Ascending aorta (tissue), 2 donors: ENCODE data around the gene BBOF1. TPM values are rescaled to one million over a fixed set of nuclear protein-coding genes. Genes with fewer than 3 reads are reported as not detected.
"Not testable (repeated sequence)": the region's sequence is repeated elsewhere in the genome, so short reads cannot be mapped to it uniquely, and the experiment has no call there.

Experiments
- DNase-seq, 2 donors: peaks; one replicate each; pipeline ENCODE4 v3.0.0-alpha.2; 2019; ENCODE audit warnings: low spot score in 2 of 2
- H3K27ac ChIP-seq, 2 donors: fragments of 200-600 bp; sonication (generic); one replicate each; pipeline ENCODE4 v1.5.1; 2016 to 2017; ENCODE audit warnings: mild to moderate bottlenecking in 1 of 2
- H3K27me3 ChIP-seq: fragments of 200-600 bp; sonication (generic); one replicate; pipeline ENCODE4 v1.5.1; 2017
- H3K36me3 ChIP-seq, 2 donors: fragments of 200-600 bp; sonication (generic); one replicate each; pipeline ENCODE4 v1.5.1; 2016
- H3K4me1 ChIP-seq, 2 donors: fragments of 200-600 bp; sonication (generic); one replicate each; pipeline ENCODE4 v1.5.1; 2016 to 2017; ENCODE audit warnings: mild to moderate bottlenecking in 1 of 2
- H3K4me3 ChIP-seq, 2 donors: fragments of 200-600 bp; sonication (generic); one replicate each; pipeline ENCODE4 v1.5.1; 2016 to 2017; ENCODE audit warnings: mild to moderate bottlenecking in 1 of 2
- H3K9me3 ChIP-seq, 2 donors: fragments of 200-600 bp; sonication (generic); one replicate each; pipeline ENCODE4 v1.5.1; 2016
- CTCF ChIP-seq, 3 experiments: fragments of 200-600 bp in 2 of 3; fragments of 450-650 bp in 1 of 3; sonication (generic) in 2 of 3; IDR thresholded peaks; one replicate each; pipeline ENCODE4 v1.5.1; 2016 to 2019; ENCODE audit warnings: antibody characterized with exemption in 3 of 3, mild to moderate bottlenecking in 1 of 3, moderate library complexity in 1 of 3
- intact Hi-C: fragments of 100-400 bp; cut with DNase I; formaldehyde crosslinking; loops from one replicate; pipeline ENCODE4 v1.15.1; 2023
- total RNA-seq: library from RNA; depleted of rRNA; stranded (reverse); fragments of >200 nt; gene quantifications from one replicate; pipeline ENCODE4 v1.1.0, GENCODE V29; 2016

Gene BBOF1
- total RNA-seq: 16.2 TPM

GRCh38 chr14:74018586-74019407 lies at the start of gene BBOF1, which contains the start of gene ENTPD5:
Gene BBOF1 (plus strand): TSS chr14:74019349. CDS start chr14:74019479, 130 bp downstream.
Gene ENTPD5 (minus strand): TSS chr14:74019288. CDS start chr14:73988102, 31,186 bp downstream.
- H3K9me3 ChIP-seq: no peaks in the 10 kb centered on the region
- intact Hi-C loops: loop anchor here (1.0 to 10.0 kb wide), 4 partner anchors 66 to 304 kb away; partner anchors contain the start of genes ALDH6A1, COQ6, FAM161B and LIN52

GRCh38 chr14:73973497-73973896 lies 45.7 kb upstream of the BBOF1 start:
- DNase-seq: no peak
- Histone ChIP-seq H3K4me3 (no peak overlapping the region), H3K36me3 (peaks cover 24 to 29% of the 10 kb centered on the region in 2 donors), H3K27me3 (no peaks in the 10 kb centered on the region), H3K4me1 (no peaks in the 10 kb centered on the region), H3K9me3 (no peaks in the 10 kb centered on the region), H3K27ac (no peak overlapping the region)
- no peak for TF ChIP-seq CTCF (IDR thresholded peaks at IDR 0.05)
- intact Hi-C loops: no loop called here

More at GRCh38 chr14:74018586-74019407, at the start of gene BBOF1, which contains the start of gene ENTPD5:
- peak within 1 kb of the TSS; percentile 82 to 97 for H3K4me3 ChIP-seq
- H3K4me1 ChIP-seq: peaks cover 2 to 7% of the 10 kb centered on the region in 2 donors
- peak; percentile 31 to 92 for DNase-seq
- peak within 1 kb of the TSS; percentile 95 to 99 for H3K27ac ChIP-seq
- no peaks in the 10 kb centered on the region for H3K36me3 ChIP-seq
- H3K27me3 ChIP-seq: no peaks in the 10 kb centered on the region
- no peak for TF ChIP-seq CTCF (IDR thresholded peaks at IDR 0.05)

- intact Hi-C loops: no loop called here
- no peak for DNase-seq
- H3K36me3 ChIP-seq: peaks cover 14 to 20% of the 10 kb centered on the region in 2 donors
- H3K9me3 ChIP-seq: no peaks in the 10 kb centered on the region
- no peak for TF ChIP-seq CTCF (IDR thresholded peaks at IDR 0.05)
- no peak overlapping the region for H3K27ac ChIP-seq
- H3K27me3 ChIP-seq: no peaks in the 10 kb centered on the region
- H3K4me3 ChIP-seq: no peak overlapping the region
- no peaks in the 10 kb centered on the region for H3K4me1 ChIP-seq
These were observed 43.0 kb upstream of the BBOF1 start for GRCh38 chr14:73976125-73976524.

- no peak for TF ChIP-seq CTCF (IDR thresholded peaks at IDR 0.05)
- no peaks in the 10 kb centered on the region for H3K4me1 ChIP-seq
- H3K4me3 ChIP-seq: no peak overlapping the region
- H3K27me3 ChIP-seq: no peaks in the 10 kb centered on the region
- H3K27ac ChIP-seq: no peak overlapping the region
- peaks cover 6 to 16% of the 10 kb centered on the region in 2 donors for H3K36me3 ChIP-seq
- no peak for DNase-seq
- intact Hi-C loops: no loop called here
- H3K9me3 ChIP-seq: no peaks in the 10 kb centered on the region
These were observed 41.3 kb upstream of the BBOF1 start for GRCh38 chr14:73977896-73978295.

GRCh38 chr14:73988065-73988464 lies 31.1 kb upstream of the BBOF1 start:
- H3K36me3 ChIP-seq: peaks cover 4 to 27% of the 10 kb centered on the region in 2 donors
- H3K27me3 ChIP-seq: no peaks in the 10 kb centered on the region
- H3K4me1 ChIP-seq: no peaks in the 10 kb centered on the region
- intact Hi-C loops: no loop called here
- no peak overlapping the region for H3K4me3 ChIP-seq
- no peak overlapping the region for H3K27ac ChIP-seq
- TF ChIP-seq CTCF (IDR thresholded peaks at IDR 0.05): no peak
- H3K9me3 ChIP-seq: no peaks in the 10 kb centered on the region
- DNase-seq: no peak

GRCh38 chr14:73988656-73989055 lies 30.5 kb upstream of the BBOF1 start:
- intact Hi-C loops, H3K27me3 ChIP-seq, H3K9me3 ChIP-seq, H3K4me1 ChIP-seq, H3K4me3 ChIP-seq, DNase-seq, H3K27ac ChIP-seq: not testable (repeated sequence)
- peaks cover 4 to 27% of the 10 kb centered on the region in 2 donors for H3K36me3 ChIP-seq
